Measurements from ENCODE around the gene CROCC2. TPM values are rescaled to one million over a fixed set of nuclear protein-coding genes. Genes with fewer than 3 reads are reported as not detected.

Gene CROCC2
- total and polyA plus RNA-seq, 2 of the 13 experiments (the other 11 are each of a cell fraction or from before 2014, with no cell fraction given): not detected

- TF ChIP-seq TFDP2 (CRISPR knock-in tag; IDR thresholded peaks at IDR 0.05) (no peak), DRAP1 (CRISPR knock-in tag; IDR thresholded peaks at IDR 0.05) (no peak), ELK4 (CRISPR knock-in tag; IDR thresholded peaks at IDR 0.05; ENCODE audit: borderline replicate concordance) (no peak), KDM2A (CRISPR knock-in tag; IDR thresholded peaks at IDR 0.05; ENCODE audit: borderline replicate concordance, low read depth) (peak; percentile 61; the same call in 1 of the 2 replicates), ZNF598 (CRISPR knock-in tag; IDR thresholded peaks at IDR 0.05; ENCODE audit: borderline replicate concordance) (peak; percentile 74; the same call in 1 of the 2 replicates), ZNF160 (CRISPR knock-in tag; IDR thresholded peaks at IDR 0.05) (no peak), MED13 (CRISPR knock-in tag; IDR thresholded peaks at IDR 0.05) (no peak), ZNF777 (CRISPR knock-in tag; IDR thresholded peaks at IDR 0.05) (peak; percentile 92), ATRX (CRISPR knock-in tag; IDR thresholded peaks at IDR 0.05; ENCODE audit: borderline replicate concordance) (no peak), PHF20 (CRISPR knock-in tag; IDR thresholded peaks at IDR 0.05) (no peak), HNRNPK (IDR thresholded peaks at IDR 0.05; ENCODE audit: low read depth, low read length, poor library complexity, severe bottlenecking) (no peak), ZNF773 (CRISPR knock-in tag; IDR thresholded peaks at IDR 0.05; ENCODE audit: borderline replicate concordance) (no peak), CCDC6 (CRISPR knock-in tag; IDR thresholded peaks at IDR 0.05) (no peak), NCOA2 (CRISPR knock-in tag; IDR thresholded peaks at IDR 0.05) (no peak), ZNF326 (CRISPR knock-in tag; IDR thresholded peaks at IDR 0.05; ENCODE audit: borderline replicate concordance) (no peak), ZNF546 (CRISPR knock-in tag; conservative IDR thresholded peaks at IDR 0.05) (no peak), ZNF331 (CRISPR knock-in tag; IDR thresholded peaks at IDR 0.05) (0 out of 2 replicates have a peak, but pooled peaks have one; percentile 36), FOSL1 (CRISPR knock-in tag; IDR thresholded peaks at IDR 0.05; ENCODE audit: borderline replicate concordance) (peak; percentile 42; the same call in 1 of the 2 replicates), ZBTB7B (CRISPR knock-in tag; IDR thresholded peaks at IDR 0.05) (peak; percentile 45; the same call in 1 of the 2 replicates), ZNF720 (CRISPR knock-in tag; IDR thresholded peaks at IDR 0.05) (no peak)
Measured at GRCh38 chr2:240989451-240990265, 83.5 kb downstream of the CROCC2 start (continued).

All from HepG2 (cell line).